Stimulated activated CD4-positive, alpha-beta T cell treated with anti-CD3 and anti-CD28 coated beads, Interleukin-2, amount 100 ng/mL, for 24 hours (primary cell): Measurements from ENCODE around the gene TXNL4A.
A peak's percentile ranks its signal among the peaks of the same experiment; 100 is the strongest.

Source experiments
- DNase-seq, 2 donors: peaks; one replicate each; pipeline ENCODE4 v3.0.0-alpha.2; 2020

The TXNL4A gene

GRCh38 chr18:79991494-79991893 is 3.1 kb upstream of the TXNL4A start:
- no peak for DNase-seq

GRCh38 chr18:79989195-79989497 is 783 bp upstream of the TXNL4A start:
- no peak for DNase-seq

GRCh38 chr18:79988071-79988450 is 302 bp downstream of the TXNL4A start:
- DNase-seq = peak; percentile 68

GRCh38 chr18:79987566-79987965 is 797 bp downstream of the TXNL4A start:
- no peak for DNase-seq

- DNase-seq = no peak
Measured at GRCh38 chr18:79986726-79987125, 1.6 kb downstream of the TXNL4A start.

- DNase-seq = no peak
Measured at GRCh38 chr18:79985172-79985571, 3.2 kb downstream of the TXNL4A start.

GRCh38 chr18:79983793-79984192 is 4.6 kb downstream of the TXNL4A start:
- DNase-seq = no peak

- no peak for DNase-seq
Measured at GRCh38 chr18:79983253-79983652, 5.1 kb downstream of the TXNL4A start.

GRCh38 chr18:79982736-79983135 is 5.6 kb downstream of the TXNL4A start:
- peak in 1 of 2 donors; percentile 35 for DNase-seq

GRCh38 chr18:79980585-79980984 is 7.8 kb downstream of the TXNL4A start:
- no peak for DNase-seq

GRCh38 chr18:79979843-79980242 is 8.5 kb downstream of the TXNL4A start:
- no peak for DNase-seq

GRCh38 chr18:79975985-79976680 is 12.2 kb downstream of the TXNL4A start:
- no peak for DNase-seq

GRCh38 chr18:79975043-79975442 is 13.3 kb downstream of the TXNL4A start:
- DNase-seq = no peak

- DNase-seq = no peak
Measured at GRCh38 chr18:79974025-79974654, 14.2 kb downstream of the TXNL4A start.

GRCh38 chr18:79973517-79973916 is 14.8 kb downstream of the TXNL4A start:
- no peak for DNase-seq

- DNase-seq = no peak
Measured at GRCh38 chr18:79972720-79973119, 15.6 kb downstream of the TXNL4A start.

GRCh38 chr18:79971986-79972385 is 16.4 kb downstream of the TXNL4A start:
- DNase-seq = no peak

GRCh38 chr18:79971211-79971952 is 17.0 kb downstream of the TXNL4A start:
- no peak for DNase-seq

GRCh38 chr18:79970419-79971133 is 17.8 kb downstream of the TXNL4A start:
- no peak for DNase-seq

GRCh38 chr18:79965119-79965902 is 23.1 kb downstream of the TXNL4A start:
- DNase-seq = peak; percentile 29 to 44

GRCh38 chr18:79964330-79965118 is 23.8 kb downstream of the TXNL4A start, which contains the start of gene HSBP1L1:
Gene HSBP1L1 (plus strand): TSS chr18:79964643. CDS start chr18:79964736, 93 bp downstream.
- peak; percentile 61 to 78 for DNase-seq
